ENCODE measurements around the gene CFC1.
"Not testable (repeated sequence)": the region's sequence is repeated elsewhere in the genome, so short reads cannot be mapped to it uniquely, and the experiment has no call there.

- TF ChIP-seq CTCF, POLR2A (IDR thresholded peaks at IDR 0.05): not testable (repeated sequence)
Measured at GRCh38 chr2:130608276-130609001, 9.1 kb upstream of the CFC1 start.

Measured in uterus (tissue), 2 donors.